Endothelial cell of umbilical vein (primary cell): ENCODE measurements around the gene FAU. TPM values are rescaled to one million over a fixed set of nuclear protein-coding genes. Genes with fewer than 3 reads are reported as not detected.
A peak's percentile ranks its signal among the peaks of the same experiment; 100 is the strongest.

Source experiments
- BruUV-seq: library from RNA; stranded (reverse); fragments of 400-500 nt; replicated peaks from 2 replicates; lab custom pipeline; 2021; lab: Mats Ljungman, UMichigan
- CTCF ChIA-PET: fragments of 300-600, 350-600 bp; sonication (Branson Sonifier 250); formaldehyde crosslinking; loops from one replicate; lab custom pipeline; 2021; ENCODE audit warnings: antibody characterized with exemption, inconsistent platforms; lab: Charles Lee
- POLR2A ChIA-PET: fragments of 300-600, 350-600 bp; sonication (Branson Sonifier 250); formaldehyde crosslinking; loops from one replicate; lab custom pipeline; 2021; ENCODE audit warnings: antibody characterized with exemption, inconsistent platforms; lab: Charles Lee
- DNase-seq: peaks from one replicate; pipeline ENCODE4 v3.0.0-alpha.2; 2011; ENCODE audit warnings: low read depth, low spot score
- FAIRE-seq: peaks from 2 replicates; lab custom pipeline; 2011; peaks lifted over from hg19 to GRCh38; lab: Jason Lieb, UNC
- H2AFZ ChIP-seq: 2 replicates; pipeline ENCODE4 v1.6.0; 2012; ENCODE audit warnings: low read depth, low read length, control low read depth, inconsistent platforms
- H3K27ac ChIP-seq: 2 replicates; pipeline ENCODE4 v1.5.1; 2011; ENCODE audit warnings: low read depth, mild to moderate bottlenecking, control low read depth, low read length, moderate library complexity; ENCODE audit not compliant: insufficient read depth
- H3K27me3 ChIP-seq, 2 experiments: 2 replicates each; pipeline versions ENCODE4 v1.6.0 to v1.6.1; 2011; ENCODE audit warnings: low read length in 2 of 2, mixed read lengths in 1 of 2; ENCODE audit not compliant: control insufficient read depth in 2 of 2, insufficient read depth in 2 of 2
- H3K36me3 ChIP-seq, 2 experiments: 2 replicates in 1 of 2; 3 replicates in 1 of 2; pipeline ENCODE4 v1.5.1; 2011; ENCODE audit warnings: low read length in 2 of 2, mild to moderate bottlenecking in 1 of 2, moderate library complexity in 1 of 2; ENCODE audit not compliant: control insufficient read depth in 2 of 2, insufficient read depth in 2 of 2; ENCODE audit errors: extremely low read depth in 1 of 2
- H3K4me1 ChIP-seq: 3 replicates; pipeline ENCODE4 v1.5.1; 2011; ENCODE audit warnings: mild to moderate bottlenecking, low read length; ENCODE audit not compliant: control insufficient read depth, insufficient read depth; ENCODE audit errors: extremely low read depth
- H3K4me2 ChIP-seq: 2 replicates; pipeline ENCODE4 v1.6.1; 2011; ENCODE audit warnings: low read length, control low read depth, mixed read lengths; ENCODE audit not compliant: insufficient read depth
- H3K4me3 ChIP-seq, 3 experiments: fragments of 200-600 bp in 1 of 3; sonication (generic), shearing (Covaris generic) in 1 of 3; replicated peaks in 1 of 3; 2 replicates each; pipeline ENCODE4 v1.5.1; 2011 to 2016; ENCODE audit warnings: control low read depth in 3 of 3, low read length in 3 of 3, mild to moderate bottlenecking in 2 of 3, inconsistent platforms in 1 of 3, low read depth in 1 of 3, moderate library complexity in 1 of 3; ENCODE audit not compliant: insufficient read depth in 1 of 3
- H3K79me2 ChIP-seq: 2 replicates; pipeline ENCODE4 v1.6.0; 2012; ENCODE audit warnings: low read length, inconsistent platforms; ENCODE audit not compliant: control insufficient read depth, insufficient read depth
- H3K9ac ChIP-seq: replicated peaks from 2 replicates; pipeline ENCODE3; 2011; ENCODE audit warnings: low read length, control low read depth; ENCODE audit not compliant: insufficient read depth; ENCODE audit errors: extremely low read depth
- H3K9me1 ChIP-seq: replicated peaks from 3 replicates; pipeline ENCODE4 v1.6.0; 2011; ENCODE audit warnings: mild to moderate bottlenecking, low read length; ENCODE audit not compliant: control insufficient read depth, insufficient read depth; ENCODE audit errors: extremely low read depth
- H3K9me3 ChIP-seq: replicated peaks from 2 replicates; pipeline ENCODE4 v1.5.1; 2012; ENCODE audit warnings: low read length, inconsistent platforms; ENCODE audit not compliant: control insufficient read depth, insufficient read depth
- H4K20me1 ChIP-seq: replicated peaks from 2 replicates; pipeline ENCODE3; 2011; ENCODE audit warnings: mild to moderate bottlenecking, low read length; ENCODE audit not compliant: control insufficient read depth, insufficient read depth; ENCODE audit errors: extremely low read depth
- FOS ChIP-seq: IDR thresholded peaks from 2 replicates; pipeline ENCODE4 v1.6.1; 2011; ENCODE audit warnings: mild to moderate bottlenecking, low read length, moderate library complexity, borderline replicate concordance; ENCODE audit not compliant: insufficient read depth
- JUN ChIP-seq: IDR thresholded peaks from 2 replicates; pipeline ENCODE4 v1.6.1; 2011; ENCODE audit warnings: borderline replicate concordance, low read depth; ENCODE audit not compliant: insufficient read length, insufficient read depth
- POLR2A ChIP-seq: IDR thresholded peaks from 2 replicates; pipeline ENCODE4 v1.6.1; 2012; ENCODE audit warnings: low read depth, mild to moderate bottlenecking, control low read depth, low read length
- POLR2AphosphoS5 ChIP-seq: IDR thresholded peaks from 2 replicates; pipeline ENCODE4 v1.6.1; 2012; ENCODE audit warnings: low read depth, mild to moderate bottlenecking, control low read depth, low read length, moderate library complexity; ENCODE audit not compliant: insufficient read depth
- dilution Hi-C: fragments of 300-500 bp; cut with MboI; formaldehyde crosslinking; loops from one replicate; pipeline ENCODE4 v1.15.0; 2019; ENCODE audit warnings: low sequenced_read_pairs; ENCODE audit not compliant: extremely low pct_ligation_motif_present
- intact Hi-C: fragments of 100-400 bp; cut with micrococcal nuclease; formaldehyde crosslinking; loops from one replicate; pipeline ENCODE4 v1.10.0; 2022
- polyA plus RNA-seq, 4 experiments: library from polyadenylated mRNA; depleted of rRNA in 3 of 4; stranded (reverse) in 3 of 4; unstranded in 1 of 4; fragments of >200 nt; gene quantifications; 2 replicates each; pipeline versions ENCODE4 v1.2.1 to v1.2.3, GENCODE V29; 2011 to 2012; ENCODE audit warnings: missing spikeins in 1 of 4
- total RNA-seq: library from RNA; stranded (reverse); gene quantifications from 2 replicates; pipeline ENCODE4 v1.2.3, GENCODE V29; 2021
- TF ChIP-seq, protein P1 (sequence below), 2 donors: IDR thresholded peaks; 1 replicate in 1 of 2; 2 replicates in 1 of 2; pipeline ENCODE4 v1.5.1; 2011; ENCODE audit warnings: low read length in 2 of 2, mild to moderate bottlenecking in 2 of 2, moderate library complexity in 2 of 2, control low read depth in 1 of 2, inconsistent platforms in 1 of 2, low read depth in 1 of 2; ENCODE audit not compliant: insufficient read depth in 1 of 2; ENCODE audit errors: extremely low read depth in 1 of 2
- TF ChIP-seq, protein P2 (sequence below): IDR thresholded peaks from 2 replicates; pipeline ENCODE4 v1.6.1; 2011; ENCODE audit not compliant: insufficient read depth, insufficient read length

The FAU gene
- total and polyA plus RNA-seq, 2 donors (not counting 3 experiments of a cell fraction or from before 2014, with no cell fraction given), result 741 to 746 TPM

DNA sequence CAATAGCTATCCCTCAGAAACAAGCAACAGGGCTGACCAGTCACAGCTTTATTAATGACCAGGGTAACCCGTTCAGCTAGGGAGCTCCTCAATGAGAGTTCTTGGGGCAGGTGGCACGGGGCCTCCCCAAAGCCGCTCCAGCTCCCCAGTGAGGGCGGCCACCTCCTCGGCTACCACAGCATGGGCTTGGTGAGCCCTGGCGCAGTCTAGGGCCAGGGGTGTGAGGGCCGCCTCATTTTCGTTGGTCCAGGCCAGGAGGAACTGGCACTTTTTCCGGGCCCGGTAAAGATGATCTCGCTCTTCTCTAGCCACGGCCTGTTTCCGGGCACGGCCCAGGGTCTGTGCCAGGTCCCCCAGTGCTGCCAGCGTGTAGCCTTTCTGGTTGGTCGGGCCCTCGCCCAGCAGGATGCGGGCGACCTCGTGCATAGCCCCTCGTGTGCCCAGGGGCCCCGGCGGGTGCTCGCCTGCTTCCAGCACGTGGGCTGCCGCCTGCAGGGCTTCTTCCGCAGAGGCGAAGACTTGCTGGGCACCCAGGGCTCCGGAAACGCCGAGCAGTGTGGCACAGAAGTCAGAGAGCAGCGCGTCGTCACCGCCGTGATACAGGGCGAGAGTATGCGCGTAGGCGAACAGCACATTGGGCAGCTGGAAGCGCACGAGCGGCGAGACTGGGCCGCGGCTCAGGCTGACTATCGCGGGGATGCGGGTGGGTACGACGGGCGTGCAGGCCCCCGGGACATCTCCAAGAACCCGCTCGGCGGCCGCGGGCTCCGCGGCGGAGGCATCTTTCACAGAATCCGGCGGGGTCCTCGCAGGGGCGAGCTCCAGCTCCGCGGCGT is 5.3 kb downstream of the FAU start:
- CTCF ChIA-PET, result interaction anchor here (1.0 to 2.3 kb wide), 11 partner anchors 11 to 338 kb away, joined by 3 to 17 read pairs (median 4); partner anchors contain the start of genes ARL2, CAPN1, CDC42EP2 and SF1
- peak; percentile 38 for DNase-seq
- Histone ChIP-seq H3K4me3 (peak overlapping the region; percentile 24 to 75 (median 46)), H3K36me3 (peaks cover 7 to 13% of the 10 kb centered on the region in 2 experiments), H2AFZ (no peak overlapping the region), H3K9me3 (no peaks in the 10 kb centered on the region), H4K20me1 (no peaks in the 10 kb centered on the region), H3K9ac (peak overlapping the region; percentile 59), H3K4me1 (peaks cover 24% of the 10 kb centered on the region), H3K27ac (peak overlapping the region; percentile 9), H3K27me3 (no peaks in the 10 kb centered on the region), H3K79me2 (peaks cover 22% of the 10 kb centered on the region), H3K4me2 (peak overlapping the region; percentile 13), H3K9me1 (no peaks in the 10 kb centered on the region)
- no peak for FAIRE-seq
- dilution Hi-C loops (no loop called here), intact Hi-C loops (loop anchor here (1.0 to 2.0 kb wide), 5 partner anchors 32 to 269 kb away; partner anchors contain the start of genes CAPN1, CDCA5, SNX15 and ZFPL1)
- TF ChIP-seq, protein P1, sequence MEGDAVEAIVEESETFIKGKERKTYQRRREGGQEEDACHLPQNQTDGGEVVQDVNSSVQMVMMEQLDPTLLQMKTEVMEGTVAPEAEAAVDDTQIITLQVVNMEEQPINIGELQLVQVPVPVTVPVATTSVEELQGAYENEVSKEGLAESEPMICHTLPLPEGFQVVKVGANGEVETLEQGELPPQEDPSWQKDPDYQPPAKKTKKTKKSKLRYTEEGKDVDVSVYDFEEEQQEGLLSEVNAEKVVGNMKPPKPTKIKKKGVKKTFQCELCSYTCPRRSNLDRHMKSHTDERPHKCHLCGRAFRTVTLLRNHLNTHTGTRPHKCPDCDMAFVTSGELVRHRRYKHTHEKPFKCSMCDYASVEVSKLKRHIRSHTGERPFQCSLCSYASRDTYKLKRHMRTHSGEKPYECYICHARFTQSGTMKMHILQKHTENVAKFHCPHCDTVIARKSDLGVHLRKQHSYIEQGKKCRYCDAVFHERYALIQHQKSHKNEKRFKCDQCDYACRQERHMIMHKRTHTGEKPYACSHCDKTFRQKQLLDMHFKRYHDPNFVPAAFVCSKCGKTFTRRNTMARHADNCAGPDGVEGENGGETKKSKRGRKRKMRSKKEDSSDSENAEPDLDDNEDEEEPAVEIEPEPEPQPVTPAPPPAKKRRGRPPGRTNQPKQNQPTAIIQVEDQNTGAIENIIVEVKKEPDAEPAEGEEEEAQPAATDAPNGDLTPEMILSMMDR (IDR thresholded peaks at IDR 0.05; ENCODE audit: extremely low read depth in 1 of 2, insufficient read depth in 1 of 2, low read depth in 1 of 2, low read length in 2 of 2), result no peak
- TF ChIP-seq POLR2A (no peak), POLR2AphosphoS5 (no peak), FOS (no peak), JUN (no peak)
- TF ChIP-seq, protein P2, sequence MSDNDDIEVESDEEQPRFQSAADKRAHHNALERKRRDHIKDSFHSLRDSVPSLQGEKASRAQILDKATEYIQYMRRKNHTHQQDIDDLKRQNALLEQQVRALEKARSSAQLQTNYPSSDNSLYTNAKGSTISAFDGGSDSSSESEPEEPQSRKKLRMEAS, result peak; percentile 32
- no TSS peak for BruUV-seq
- POLR2A ChIA-PET, result interaction anchor here (1.3 to 1.5 kb wide), 3 partner anchors 12 to 19 kb away, joined by 3 to 5 read pairs (median 4); no protein-coding TSS in a partner anchor
